GM18505 (cell line): ENCODE data around the gene TMCO1.
A peak's percentile ranks its signal among the peaks of the same experiment; 100 is the strongest.
"Not testable (repeated sequence)": the region's sequence is repeated elsewhere in the genome, so short reads cannot be mapped to it uniquely, and the experiment has no call there.

Experiments
- ATAC-seq: cut with Tn5 transposase; IDR thresholded peaks from one replicate; pipeline ENCODE4 v1.9.1; 2021; ENCODE audit not compliant: unreplicated experiment
- POLR2A ChIP-seq: IDR thresholded peaks from 4 replicates; pipeline ENCODE4 v1.6.1; 2011; ENCODE audit warnings: borderline replicate concordance; ENCODE audit not compliant: insufficient read depth, insufficient read length; ENCODE audit errors: extremely low read depth

The TMCO1 gene

GRCh38 chr1:165768513-165769394 lies at the start of gene TMCO1:
Gene TMCO1, minus strand, starts transcription at chr1:165768868. Its CDS starts 117 bp downstream, at chr1:165768751.
- TF ChIP-seq POLR2A = peak; percentile 95
- peak; percentile 100 for ATAC-seq

GRCh38 chr1:165816826-165817497 lies 48.3 kb upstream of the TMCO1 start:
- ATAC-seq = no peak
- no peak for TF ChIP-seq POLR2A

- TF ChIP-seq POLR2A = no peak
- no peak for ATAC-seq
Measured at GRCh38 chr1:165816157-165816556, 47.5 kb upstream of the TMCO1 start.

GRCh38 chr1:165815725-165816124 lies 47.1 kb upstream of the TMCO1 start:
- TF ChIP-seq POLR2A = no peak
- no peak for ATAC-seq

GRCh38 chr1:165807613-165808012 lies 38.9 kb upstream of the TMCO1 start:
- TF ChIP-seq POLR2A = no peak
- ATAC-seq = no peak

GRCh38 chr1:165804513-165804912 lies 35.8 kb upstream of the TMCO1 start:
- not testable (repeated sequence) for ATAC-seq

- ATAC-seq = no peak
- no peak for TF ChIP-seq POLR2A
Measured at GRCh38 chr1:165799387-165799786, 30.7 kb upstream of the TMCO1 start.

GRCh38 chr1:165795894-165796293 lies 27.2 kb upstream of the TMCO1 start:
- no peak for ATAC-seq
- no peak for TF ChIP-seq POLR2A

- ATAC-seq = no peak
- no peak for TF ChIP-seq POLR2A
Measured at GRCh38 chr1:165793951-165794350, 25.3 kb upstream of the TMCO1 start.

GRCh38 chr1:165787741-165788140 lies 19.1 kb upstream of the TMCO1 start:
- no peak for ATAC-seq
- no peak for TF ChIP-seq POLR2A

- ATAC-seq = not testable (repeated sequence)
Measured at GRCh38 chr1:165783519-165783918, 14.9 kb upstream of the TMCO1 start.

GRCh38 chr1:165778197-165778596 lies 9.5 kb upstream of the TMCO1 start:
- ATAC-seq = not testable (repeated sequence)

GRCh38 chr1:165773324-165773965 lies 4.8 kb upstream of the TMCO1 start:
- TF ChIP-seq POLR2A = no peak
- ATAC-seq = no peak

- no peak for ATAC-seq
- TF ChIP-seq POLR2A = no peak
Measured at GRCh38 chr1:165772739-165773138, 4.1 kb upstream of the TMCO1 start.
